ENCODE data around the gene FSTL4.
A peak's percentile ranks its signal among the peaks of the same experiment; 100 is the strongest.

FSTL4 gene

DNA sequence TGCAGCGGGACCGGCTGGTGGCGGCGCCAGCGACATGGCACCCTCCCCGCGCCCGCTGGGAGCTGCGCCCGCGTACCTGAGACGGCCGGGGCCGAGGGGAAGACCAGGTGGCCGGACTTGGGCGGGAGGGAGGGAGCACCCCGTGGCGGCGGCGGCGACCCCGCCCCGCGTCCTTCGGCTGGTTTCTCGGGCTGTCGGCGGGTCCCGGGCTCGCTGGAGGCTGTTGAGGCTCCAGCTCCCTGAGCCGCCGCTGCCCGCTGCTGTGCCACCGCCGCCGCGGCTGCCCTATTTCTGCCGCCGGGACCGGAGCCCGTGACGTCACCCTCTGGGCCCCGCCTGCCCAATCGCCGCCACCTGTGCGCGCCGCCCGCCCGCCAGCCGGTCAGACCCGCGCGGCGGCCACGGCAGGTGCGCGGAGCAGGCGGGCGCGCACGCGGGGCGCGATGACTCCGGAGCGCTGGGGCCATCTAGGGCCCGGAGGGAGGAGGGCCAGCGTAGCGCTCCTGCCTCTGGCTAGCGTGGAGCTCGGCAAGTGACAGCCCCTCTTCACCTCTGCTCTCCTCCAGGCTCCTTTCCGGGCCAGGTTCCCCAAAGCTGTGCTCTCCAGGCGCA lies at the start of gene FSTL4:
FSTL4 (minus strand) TSS at position 293 of the 612 bp plus-strand sequence.
- peak within 1 kb of the TSS; percentile 74 for H3K4me3 Mint-ChIP-seq
- ATAC-seq: peak; percentile 65
- H3K27ac Mint-ChIP-seq: no peak within 1 kb of the TSS
- no peaks in the 10 kb centered on the region for H3K36me3 Mint-ChIP-seq
- H3K4me1 Mint-ChIP-seq: peaks cover 17% of the 10 kb centered on the region
- no peaks in the 10 kb centered on the region for H3K9me3 Mint-ChIP-seq
- peaks cover 69% of the 10 kb centered on the region for H3K27me3 Mint-ChIP-seq

DNA sequence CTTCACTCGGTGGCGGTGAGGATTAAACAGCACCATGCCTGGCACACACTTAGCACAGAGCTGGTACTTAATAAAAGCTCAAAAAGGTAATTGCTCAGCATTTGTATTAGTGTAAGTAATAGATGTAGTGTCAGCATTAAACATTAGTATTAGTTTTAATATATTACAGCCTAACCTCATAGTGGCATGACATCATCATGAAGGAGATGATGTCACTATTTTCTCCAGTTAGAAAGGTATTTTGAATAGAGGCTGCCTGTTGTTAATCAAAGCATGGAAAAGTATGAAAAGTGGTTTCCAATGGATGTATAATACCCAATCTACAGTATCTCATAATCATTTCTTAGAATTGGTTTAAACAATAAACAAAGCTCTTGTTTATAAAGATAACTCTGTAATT lies 49.0 kb upstream of the FSTL4 start:
- H3K9me3 Mint-ChIP-seq: no peaks in the 10 kb centered on the region
- H3K36me3 Mint-ChIP-seq: no peaks in the 10 kb centered on the region
- H3K4me3 Mint-ChIP-seq: no peak overlapping the region
- peaks cover 9% of the 10 kb centered on the region for H3K27me3 Mint-ChIP-seq
- no peak for ATAC-seq
- H3K27ac Mint-ChIP-seq: no peak overlapping the region
- H3K4me1 Mint-ChIP-seq: peaks cover 8% of the 10 kb centered on the region

DNA sequence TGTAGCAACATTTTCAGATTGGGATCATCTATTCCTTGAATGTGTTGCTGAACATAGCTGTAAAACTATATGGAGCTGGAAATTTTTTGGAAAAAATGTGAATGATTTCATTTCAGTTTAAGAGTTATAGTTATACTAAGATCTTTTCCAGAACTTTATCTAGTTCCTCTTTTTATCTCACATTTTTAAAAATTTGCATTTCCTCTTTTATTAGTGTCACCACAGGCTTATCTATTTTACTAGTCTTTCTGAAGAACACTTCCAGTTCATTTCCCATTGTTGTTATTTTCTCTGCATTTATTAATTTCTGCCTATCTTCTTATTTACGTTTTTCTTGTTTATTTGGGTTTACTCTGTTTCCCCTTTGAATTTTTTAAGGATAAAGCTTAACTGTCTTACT lies 46.0 kb upstream of the FSTL4 start:
- peaks cover 2% of the 10 kb centered on the region for H3K27me3 Mint-ChIP-seq
- no peak overlapping the region for H3K4me3 Mint-ChIP-seq
- H3K36me3 Mint-ChIP-seq: no peaks in the 10 kb centered on the region
- H3K4me1 Mint-ChIP-seq: peaks cover 8% of the 10 kb centered on the region
- H3K27ac Mint-ChIP-seq: no peak overlapping the region
- no peaks in the 10 kb centered on the region for H3K9me3 Mint-ChIP-seq
- no peak for ATAC-seq

DNA sequence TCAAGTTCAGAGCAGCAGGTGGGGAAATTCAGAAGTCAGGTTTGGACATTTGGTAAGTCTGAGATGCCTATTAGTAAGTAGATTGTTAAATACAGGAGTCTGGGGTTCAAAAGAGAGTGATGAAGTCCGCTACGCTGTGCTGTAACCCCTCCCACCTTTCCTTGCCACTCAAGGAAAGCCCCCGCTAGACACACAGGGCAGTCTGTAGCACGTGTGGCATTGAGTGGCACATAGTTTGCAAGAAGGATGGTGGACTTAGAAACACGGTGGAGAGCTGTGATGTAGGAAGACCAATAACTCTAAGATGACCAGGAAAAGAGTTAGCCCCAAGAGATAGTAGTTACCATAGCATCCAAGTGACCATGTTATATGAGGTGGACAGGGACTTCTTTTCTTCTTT lies 44.7 kb upstream of the FSTL4 start:
- H3K4me1 Mint-ChIP-seq: peaks cover 8% of the 10 kb centered on the region
- no peaks in the 10 kb centered on the region for H3K9me3 Mint-ChIP-seq
- no peaks in the 10 kb centered on the region for H3K36me3 Mint-ChIP-seq
- H3K27me3 Mint-ChIP-seq: no peaks in the 10 kb centered on the region
- H3K27ac Mint-ChIP-seq: no peak overlapping the region
- ATAC-seq: no peak
- no peak overlapping the region for H3K4me3 Mint-ChIP-seq

DNA sequence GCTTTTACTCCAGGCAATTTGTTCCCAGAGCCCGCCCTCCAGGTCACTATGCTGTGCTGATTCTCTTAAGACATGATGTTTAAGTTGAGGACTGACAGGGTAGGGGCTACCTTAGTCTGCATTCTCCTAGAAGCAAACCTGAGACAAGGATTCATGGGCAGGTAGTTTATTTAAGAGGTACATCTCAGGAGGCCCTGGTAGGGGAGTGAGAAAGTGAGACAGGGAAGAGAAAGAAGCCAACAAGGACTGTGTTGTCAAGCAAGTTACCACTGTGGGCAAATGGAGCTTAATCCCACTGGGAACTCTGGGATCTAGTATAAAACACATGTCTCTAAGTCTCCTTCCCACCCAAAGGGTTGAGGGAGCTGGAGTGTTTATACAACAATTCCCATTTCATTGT lies 43.6 kb upstream of the FSTL4 start:
- Mint-ChIP-seq H3K27ac (no peak overlapping the region), H3K9me3 (no peaks in the 10 kb centered on the region), H3K36me3 (no peaks in the 10 kb centered on the region), H3K4me3 (no peak overlapping the region), H3K27me3 (no peaks in the 10 kb centered on the region), H3K4me1 (peaks cover 8% of the 10 kb centered on the region)
- no peak for ATAC-seq

DNA sequence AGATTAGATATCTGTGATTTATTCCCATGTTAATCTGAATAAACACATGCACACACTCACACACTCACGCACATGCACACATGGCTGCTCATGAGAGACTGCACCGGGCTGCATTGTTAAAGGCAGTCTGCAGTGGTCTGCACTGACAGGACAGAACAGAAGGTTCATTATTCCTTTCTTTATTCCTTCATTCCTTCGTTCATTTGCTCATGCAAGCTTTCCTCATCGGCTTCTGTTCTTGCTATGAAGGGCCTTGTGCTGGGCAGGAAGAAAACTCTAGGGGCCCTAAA lies 41.4 kb upstream of the FSTL4 start:
- no peak overlapping the region for H3K27ac Mint-ChIP-seq
- no peak for ATAC-seq
- H3K4me1 Mint-ChIP-seq: peaks cover 8% of the 10 kb centered on the region
- H3K9me3 Mint-ChIP-seq: peaks cover 2% of the 10 kb centered on the region
- H3K27me3 Mint-ChIP-seq: no peaks in the 10 kb centered on the region
- no peak overlapping the region for H3K4me3 Mint-ChIP-seq
- H3K36me3 Mint-ChIP-seq: no peaks in the 10 kb centered on the region

DNA sequence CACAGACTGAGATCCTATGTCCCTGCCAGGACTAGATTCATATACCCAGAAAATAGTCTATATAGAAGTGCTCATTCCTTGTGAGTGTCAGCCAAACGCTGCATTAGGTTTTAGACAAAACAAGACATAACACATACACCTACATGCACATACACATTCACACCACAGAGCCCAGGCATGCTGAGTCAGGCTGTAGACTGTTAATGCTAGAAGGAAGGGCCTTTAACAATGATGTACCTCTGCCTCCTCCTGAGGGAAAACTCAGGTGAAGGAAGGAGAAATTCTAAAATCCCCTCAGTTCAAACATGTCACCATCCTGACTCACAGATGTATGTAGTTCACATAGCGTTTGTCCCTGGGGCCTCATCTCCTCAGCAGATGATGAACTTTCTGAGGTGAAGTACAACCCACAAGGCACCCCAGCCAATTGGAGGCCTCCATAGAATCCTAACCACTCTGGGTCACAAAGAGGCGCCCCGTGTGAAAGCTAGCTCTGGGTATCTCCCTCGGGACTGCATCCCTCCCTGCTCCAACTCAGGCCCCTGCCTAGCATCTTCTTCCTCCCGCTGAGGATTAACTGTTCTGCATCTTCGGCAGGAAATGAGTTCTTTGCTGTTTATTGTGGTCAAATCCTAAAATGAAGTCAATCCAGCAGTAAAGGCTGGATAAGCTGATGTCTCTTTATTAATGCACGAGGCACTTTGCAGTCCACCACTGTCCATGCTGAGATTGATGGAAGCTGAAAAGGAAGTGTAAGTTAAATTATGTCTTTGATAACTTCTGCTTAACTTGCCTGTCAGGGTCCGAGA lies 40.8 kb upstream of the FSTL4 start:
- no peaks in the 10 kb centered on the region for H3K27me3 Mint-ChIP-seq

DNA sequence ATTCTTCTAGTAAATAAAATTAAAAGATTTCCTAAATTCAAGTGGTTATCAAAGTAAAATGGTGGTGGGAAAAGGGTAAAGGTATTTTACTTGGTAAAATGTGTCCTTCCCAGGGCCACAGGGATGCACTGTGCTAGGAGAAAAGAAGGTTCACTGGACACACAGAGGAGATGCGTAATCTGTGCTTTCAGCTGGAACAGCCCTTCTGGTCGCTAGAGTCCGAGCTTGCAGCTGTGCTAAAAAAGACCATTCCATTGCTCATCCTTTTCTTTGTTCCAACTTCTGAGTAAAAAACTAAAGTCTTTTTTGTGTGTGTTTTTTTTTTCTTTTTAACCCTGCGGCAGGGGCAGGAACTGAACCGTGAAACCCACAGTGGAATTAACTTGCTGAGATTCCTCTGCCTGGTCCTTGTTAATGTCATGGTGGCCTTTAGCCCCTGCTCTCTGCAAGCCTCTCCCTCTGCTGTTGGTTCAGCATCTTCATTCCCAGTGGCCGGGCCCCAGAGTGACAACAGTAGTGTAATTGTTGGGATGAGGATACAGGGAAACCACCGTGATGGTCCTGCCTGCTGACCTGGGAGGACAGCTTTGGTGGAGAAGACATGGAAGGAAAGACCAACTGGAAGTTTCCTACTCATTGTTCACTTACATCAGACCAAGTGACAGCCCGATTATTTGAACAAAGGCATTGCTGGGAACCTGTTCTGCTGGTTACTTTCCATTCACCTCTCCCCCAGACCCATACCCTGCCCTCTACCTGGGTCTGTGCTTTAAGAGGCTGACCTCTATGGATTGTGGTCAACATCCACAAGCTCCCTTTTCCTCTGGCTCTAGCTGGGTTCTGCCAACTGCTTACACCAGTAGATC lies 31.9 kb upstream of the FSTL4 start:
- ATAC-seq: no peak
- peaks cover 6% of the 10 kb centered on the region for H3K4me1 Mint-ChIP-seq
- no peaks in the 10 kb centered on the region for H3K9me3 Mint-ChIP-seq
- H3K27ac Mint-ChIP-seq: no peak overlapping the region
- no peaks in the 10 kb centered on the region for H3K36me3 Mint-ChIP-seq
- peaks cover 17% of the 10 kb centered on the region for H3K27me3 Mint-ChIP-seq
- H3K4me3 Mint-ChIP-seq: no peak overlapping the region

More for the DNA sequence above, 40.8 kb upstream of the FSTL4 start:
- Mint-ChIP-seq H3K27ac (no peak overlapping the region), H3K9me3 (peaks cover 2% of the 10 kb centered on the region), H3K4me3 (no peak overlapping the region), H3K4me1 (peaks cover 2% of the 10 kb centered on the region), H3K36me3 (no peaks in the 10 kb centered on the region)
- ATAC-seq: no peak

DNA sequence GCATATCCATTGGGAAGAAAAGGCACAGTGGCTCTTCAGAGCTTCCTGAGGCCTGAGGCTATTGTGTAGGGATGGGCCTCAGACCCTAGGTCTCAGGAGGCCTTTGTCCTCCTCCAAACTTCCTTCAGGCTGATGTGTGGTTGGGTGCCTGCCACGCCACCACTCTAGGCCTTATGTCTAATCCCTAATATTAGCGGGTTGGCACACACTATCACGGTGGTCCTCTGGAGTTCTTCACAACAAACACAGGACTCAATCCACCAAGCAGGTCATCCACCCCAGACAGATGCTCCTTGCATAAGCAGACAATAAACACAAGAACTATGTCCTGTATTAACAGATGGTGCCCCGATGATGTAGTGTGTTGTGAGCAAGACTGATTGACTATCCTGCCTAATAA lies 31.0 kb upstream of the FSTL4 start:
- no peaks in the 10 kb centered on the region for H3K9me3 Mint-ChIP-seq
- no peaks in the 10 kb centered on the region for H3K36me3 Mint-ChIP-seq
- peaks cover 6% of the 10 kb centered on the region for H3K4me1 Mint-ChIP-seq
- no peak overlapping the region for H3K27ac Mint-ChIP-seq
- H3K4me3 Mint-ChIP-seq: no peak overlapping the region
- ATAC-seq: no peak
- H3K27me3 Mint-ChIP-seq: peaks cover 26% of the 10 kb centered on the region

DNA sequence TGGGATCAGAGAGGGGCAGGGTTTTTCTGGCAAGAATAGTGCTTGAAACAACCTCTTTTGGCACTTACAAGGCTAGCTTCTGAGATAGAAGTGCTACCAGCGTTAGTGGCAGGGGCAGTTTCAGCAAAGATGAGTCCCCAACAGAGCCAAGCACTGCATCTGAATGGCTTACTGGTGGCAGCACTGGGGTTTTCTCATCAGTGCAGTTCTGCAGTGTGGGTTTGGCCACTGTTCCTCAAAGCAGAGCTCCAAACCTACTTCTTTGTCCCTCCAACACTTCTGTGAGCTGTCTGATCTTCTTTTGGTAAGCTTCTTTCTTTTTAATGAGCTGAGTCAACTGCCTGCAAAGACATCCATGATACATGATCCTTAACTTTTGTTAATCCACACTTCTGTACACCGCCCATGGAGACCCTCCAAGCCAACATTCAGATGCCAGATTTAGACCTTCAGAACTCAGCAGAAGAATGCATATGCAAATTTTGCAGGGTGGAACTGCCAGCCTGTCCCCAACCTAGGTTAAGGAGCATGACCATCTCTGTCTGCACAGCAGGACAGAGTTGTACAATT lies 29.9 kb upstream of the FSTL4 start:
- Mint-ChIP-seq H3K36me3 (no peaks in the 10 kb centered on the region), H3K27ac (no peak overlapping the region), H3K9me3 (no peaks in the 10 kb centered on the region), H3K4me3 (no peak overlapping the region), H3K4me1 (peaks cover 6% of the 10 kb centered on the region), H3K27me3 (peaks cover 35% of the 10 kb centered on the region)
- peak; percentile 24 for ATAC-seq

DNA sequence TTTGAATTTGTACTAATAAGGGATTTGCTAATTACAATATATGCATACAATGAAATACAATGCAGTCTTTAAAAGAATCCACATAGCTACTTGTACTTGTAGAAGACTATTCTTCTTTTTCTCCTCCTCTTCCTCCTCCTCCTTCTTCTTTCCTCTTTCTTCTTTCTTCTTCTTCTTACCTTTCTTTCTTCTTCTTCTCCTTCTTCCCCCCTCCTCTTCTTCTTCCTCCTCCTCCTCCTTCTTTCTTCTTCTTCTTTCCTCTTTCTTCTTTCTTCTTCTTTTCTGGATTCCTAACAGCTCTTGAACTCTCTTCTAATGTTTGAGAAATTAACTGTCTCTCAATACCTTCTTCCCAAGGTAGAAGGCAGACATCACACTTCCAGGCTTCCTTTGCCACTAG lies 29.3 kb upstream of the FSTL4 start:
- Mint-ChIP-seq H3K36me3 (no peaks in the 10 kb centered on the region), H3K4me1 (peaks cover 6% of the 10 kb centered on the region), H3K4me3 (no peak overlapping the region), H3K9me3 (no peaks in the 10 kb centered on the region), H3K27ac (no peak overlapping the region), H3K27me3 (peaks cover 34% of the 10 kb centered on the region)
- ATAC-seq: no peak

DNA sequence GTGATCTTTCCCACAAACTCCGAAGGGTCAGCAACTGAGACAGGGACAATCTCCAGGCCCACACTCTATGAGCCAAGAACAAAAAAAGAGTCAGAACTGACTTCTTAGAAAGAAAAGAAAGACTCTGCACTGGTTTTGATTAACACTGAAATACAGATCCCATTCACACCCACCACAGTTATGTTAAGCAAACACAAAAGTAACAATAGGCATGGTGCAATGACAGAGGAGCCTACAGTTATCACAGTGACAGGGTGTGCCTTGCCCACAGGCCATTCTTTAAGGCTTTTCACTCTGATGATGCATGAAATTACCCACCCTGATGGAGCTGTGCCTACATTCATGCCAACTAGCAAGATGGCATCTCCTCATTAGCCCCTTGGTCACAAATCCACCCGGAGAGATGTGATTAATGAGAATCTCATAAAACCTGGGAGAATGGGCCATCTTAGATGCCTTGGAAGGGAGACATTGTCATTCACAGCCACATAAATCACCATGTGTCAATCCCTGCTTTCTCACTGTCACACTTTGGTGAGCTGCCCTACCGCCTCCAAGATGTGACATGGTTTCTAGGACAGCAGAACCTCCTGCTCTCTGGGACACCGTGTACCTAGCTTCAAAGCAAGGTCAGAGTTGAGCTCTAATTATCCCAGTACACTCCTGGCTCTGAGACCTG lies 27.6 kb upstream of the FSTL4 start:
- peaks cover 18% of the 10 kb centered on the region for H3K27me3 Mint-ChIP-seq
- H3K4me3 Mint-ChIP-seq: no peak overlapping the region
- H3K4me1 Mint-ChIP-seq: peaks cover 6% of the 10 kb centered on the region
- no peaks in the 10 kb centered on the region for H3K36me3 Mint-ChIP-seq
- H3K27ac Mint-ChIP-seq: no peak overlapping the region
- no peak for ATAC-seq
- H3K9me3 Mint-ChIP-seq: no peaks in the 10 kb centered on the region

DNA sequence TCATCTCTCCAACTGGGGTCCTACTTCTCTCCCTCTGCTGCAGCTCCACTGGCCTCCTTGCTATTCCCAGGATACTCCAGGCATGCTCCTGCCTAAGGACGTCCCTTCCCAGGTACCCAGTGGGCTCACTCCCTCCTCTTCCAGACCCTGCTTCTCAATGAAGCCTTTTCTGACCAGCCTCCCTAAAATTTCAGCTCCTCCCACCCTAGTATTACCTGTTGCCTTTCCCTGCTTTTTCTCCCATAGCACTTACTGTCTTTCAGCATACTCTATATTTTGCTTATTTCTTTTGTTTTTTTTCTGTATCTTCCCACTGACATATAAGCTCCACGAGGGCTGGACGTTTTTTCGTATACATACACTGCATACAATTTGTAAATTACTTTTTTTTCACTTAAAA lies 26.1 kb upstream of the FSTL4 start:
- peaks cover 2% of the 10 kb centered on the region for H3K36me3 Mint-ChIP-seq
- H3K9me3 Mint-ChIP-seq: peaks cover under 1% of the 10 kb centered on the region
- H3K27ac Mint-ChIP-seq: no peak overlapping the region
- peaks cover 20% of the 10 kb centered on the region for H3K27me3 Mint-ChIP-seq
- peaks cover 6% of the 10 kb centered on the region for H3K4me1 Mint-ChIP-seq
- no peak overlapping the region for H3K4me3 Mint-ChIP-seq
- ATAC-seq: no peak

DNA sequence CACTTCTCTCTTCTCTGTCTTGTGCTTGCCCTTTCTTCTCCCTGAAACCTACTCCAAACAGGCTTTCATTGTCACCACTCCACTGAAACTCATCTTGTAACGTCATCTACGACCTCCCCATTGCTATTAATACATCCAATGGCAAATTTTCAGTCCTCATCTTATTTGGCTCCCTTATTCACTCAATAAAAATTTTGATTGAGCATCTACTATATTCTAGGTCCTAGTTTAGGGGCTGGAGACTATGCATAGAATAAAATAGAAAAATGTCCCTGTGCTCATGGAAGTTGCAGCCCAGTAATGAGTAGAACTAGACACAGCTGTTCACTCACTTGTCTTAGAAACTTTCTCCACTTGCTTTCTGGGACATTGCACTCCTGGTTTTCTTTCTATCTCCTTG lies 24.9 kb upstream of the FSTL4 start:
- ATAC-seq: no peak
- H3K27me3 Mint-ChIP-seq: peaks cover 27% of the 10 kb centered on the region
- no peak overlapping the region for H3K4me3 Mint-ChIP-seq

DNA sequence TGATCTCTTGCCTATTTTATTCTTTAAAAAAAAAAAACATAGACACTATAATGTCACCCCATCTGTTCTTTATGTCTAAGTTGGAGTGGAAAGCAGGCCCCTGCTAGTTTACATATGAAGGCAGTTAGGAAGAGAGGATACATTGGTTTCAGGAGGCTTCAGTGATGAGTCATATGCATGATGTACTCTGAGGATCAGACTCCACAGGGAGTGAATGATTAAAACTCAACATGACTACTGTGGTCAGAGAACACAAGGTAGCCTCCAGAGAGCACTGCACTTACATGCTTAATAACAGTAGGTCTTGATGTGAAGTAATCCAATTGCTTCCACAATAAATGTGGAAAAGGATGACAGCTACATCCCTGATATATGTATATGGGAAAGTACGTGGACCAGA lies 22.7 kb upstream of the FSTL4 start:
- peaks cover 9% of the 10 kb centered on the region for H3K9me3 Mint-ChIP-seq
- H3K4me3 Mint-ChIP-seq: no peak overlapping the region
- no peak overlapping the region for H3K27ac Mint-ChIP-seq
- ATAC-seq: no peak
- peaks cover 7% of the 10 kb centered on the region for H3K36me3 Mint-ChIP-seq
- no peaks in the 10 kb centered on the region for H3K4me1 Mint-ChIP-seq
- H3K27me3 Mint-ChIP-seq: peaks cover 42% of the 10 kb centered on the region

More for the DNA sequence above, 24.9 kb upstream of the FSTL4 start:
- Mint-ChIP-seq H3K36me3 (peaks cover 7% of the 10 kb centered on the region), H3K27ac (no peak overlapping the region), H3K4me1 (peaks cover 6% of the 10 kb centered on the region), H3K9me3 (peaks cover 9% of the 10 kb centered on the region)

Measured in stimulated activated memory B cell treated with anti-CD40 and anti-IgM and Interleukin-4, amounts not matched to agents 10 μg/mL and 1 μg/mL and 100 μg/mL, for 72 hours (primary cell).